GM12878 (cell line): ENCODE results near the gene SEC31A. TPM values are rescaled to one million over a fixed set of nuclear protein-coding genes. Genes with fewer than 3 reads are reported as not detected.

ENCODE experiments used
- ATAC-seq: fragments of 200-7000 bp; cut with Tn5 transposase; 3 replicates; pipeline ENCODE4 v1.9.1; 2020; ENCODE audit warnings: mild to moderate bottlenecking, moderate library complexity
- BruUV-seq: library from RNA; stranded (reverse); fragments of 400-500 nt; replicated peaks from 2 replicates; lab custom pipeline; 2021; lab: Mats Ljungman, UMichigan
- CTCF ChIA-PET: fragments of 300-600 bp; sonication (Branson Sonifier 250); formaldehyde crosslinking; extraction: SDS; loops from one replicate; lab custom pipeline; 2021; ENCODE audit warnings: inconsistent platforms; lab: Yijun Ruan, JAX
- POLR2A ChIA-PET: fragments of 350-600 bp; formaldehyde crosslinking; extraction: SDS; loops from one replicate; lab custom pipeline; 2021; ENCODE audit warnings: inconsistent platforms; lab: Charles Lee
- RAD21 ChIA-PET: fragments of 300-600 bp; sonication (Branson Sonifier 250); formaldehyde crosslinking; loops from one replicate; lab custom pipeline; 2023; ENCODE audit warnings: antibody characterized with exemption; ENCODE audit not compliant: unreplicated experiment; lab: Charles Lee
- SMC1A ChIA-PET: fragments of 300-600 bp; sonication (Branson Sonifier 250); formaldehyde crosslinking; loops from one replicate; lab custom pipeline; 2023; ENCODE audit not compliant: unreplicated experiment, uncharacterized antibody; lab: Charles Lee
- DNase-seq: peaks from one replicate; pipeline ENCODE4 v3.0.0-alpha.2; 2011; ENCODE audit warnings: low read depth, low spot score
- FAIRE-seq: peaks from 3 replicates; lab custom pipeline; 2011; peaks lifted over from hg19 to GRCh38; lab: Jason Lieb, UNC
- H2AFZ ChIP-seq: 2 replicates; pipeline ENCODE4 v1.6.0; 2011; ENCODE audit warnings: low read depth, low read length, control low read depth; ENCODE audit not compliant: control insufficient read depth
- H3K27ac ChIP-seq: 2 replicates; pipeline ENCODE4 v1.5.1; 2011; ENCODE audit warnings: control low read depth; ENCODE audit not compliant: control insufficient read depth, insufficient read depth
- H3K27me3 ChIP-seq, 2 experiments: replicated peaks in 1 of 2; 2 replicates each; pipeline versions ENCODE4 v1.6.0 to v1.6.1; 2011; ENCODE audit warnings: low read length in 1 of 2; ENCODE audit not compliant: control insufficient read depth in 2 of 2, insufficient read depth in 2 of 2
- H3K36me3 ChIP-seq, 2 experiments: 2 replicates each; pipeline ENCODE4 v1.5.1; 2011; ENCODE audit warnings: low read length in 1 of 2; ENCODE audit not compliant: control insufficient read depth in 2 of 2, insufficient read depth in 2 of 2
- H3K4me1 ChIP-seq: 2 replicates; pipeline ENCODE4 v1.6.1; 2011; ENCODE audit warnings: mild to moderate bottlenecking, low read length, moderate library complexity, mixed read lengths; ENCODE audit not compliant: control insufficient read depth, insufficient read depth
- H3K4me2 ChIP-seq: 2 replicates; pipeline ENCODE4 v1.6.0; 2011; ENCODE audit warnings: control low read depth; ENCODE audit not compliant: control insufficient read depth, insufficient read depth
- H3K4me3 ChIP-seq: fragments of 200-600 bp; sonication (generic); 2 replicates; pipeline ENCODE4 v1.5.1; 2016
- H3K79me2 ChIP-seq: 2 replicates; pipeline ENCODE4 v1.6.0; 2011; ENCODE audit warnings: low read length; ENCODE audit not compliant: control insufficient read depth, insufficient read depth
- H3K9ac ChIP-seq: 2 replicates; pipeline ENCODE4 v1.8.0; 2011; ENCODE audit warnings: low read length, control low read depth, mixed read lengths; ENCODE audit not compliant: control insufficient read depth, insufficient read depth
- H3K9me3 ChIP-seq: replicated peaks from 3 replicates; pipeline ENCODE4 v1.5.1; 2011; ENCODE audit warnings: mild to moderate bottlenecking, low read length; ENCODE audit not compliant: control insufficient read depth, insufficient read depth
- H4K20me1 ChIP-seq: 2 replicates; pipeline ENCODE4 v1.6.0; 2011; ENCODE audit not compliant: control insufficient read depth, insufficient read depth
- CREM ChIP-seq: IDR thresholded peaks from 2 replicates; pipeline ENCODE4 v1.6.1; 2014; ENCODE audit warnings: antibody characterized with exemption, low read depth
- FOXM1 ChIP-seq: IDR thresholded peaks from 2 replicates; pipeline ENCODE4 v1.6.1; 2012; ENCODE audit warnings: low read depth, mild to moderate bottlenecking, inconsistent platforms, low read length, moderate library complexity
- IRF3 ChIP-seq: fragments of 450-650 bp; IDR thresholded peaks from 2 replicates; pipeline ENCODE4 v1.6.1; 2014; ENCODE audit warnings: mild to moderate bottlenecking
- IRF4 ChIP-seq: IDR thresholded peaks from 2 replicates; pipeline ENCODE4 v1.6.1; 2011; ENCODE audit warnings: low read depth, low read length
- MYB ChIP-seq: fragments of 150-350 bp; IDR thresholded peaks from 2 replicates; pipeline ENCODE4 v1.6.1; 2014; ENCODE audit warnings: mild to moderate bottlenecking, low read depth, low read length, borderline replicate concordance
- MYC ChIP-seq: IDR thresholded peaks from 2 replicates; pipeline ENCODE4 v1.6.1; 2011; ENCODE audit warnings: mild to moderate bottlenecking, low read length, moderate library complexity, inconsistent platforms; ENCODE audit not compliant: insufficient read depth, insufficient replicate concordance, insufficient read length, severe bottlenecking
- NFIC ChIP-seq: IDR thresholded peaks from 2 replicates; pipeline ENCODE4 v1.6.1; 2012; ENCODE audit warnings: low read depth, mild to moderate bottlenecking, inconsistent platforms, low read length, moderate library complexity
- NFYA ChIP-seq: IDR thresholded peaks from 2 replicates; pipeline ENCODE4 v1.6.1; 2011; ENCODE audit warnings: low read depth, mild to moderate bottlenecking, low read length, improper control_type of control experiment, borderline replicate concordance
- RELA ChIP-seq: fragments of 450-650 bp; IDR thresholded peaks from 2 replicates; pipeline ENCODE4 v1.8.0; 2014; ENCODE audit warnings: borderline replicate concordance; ENCODE audit not compliant: partially characterized antibody
- RFX5 ChIP-seq: IDR thresholded peaks from 2 replicates; pipeline ENCODE4 v1.6.1; 2011; ENCODE audit warnings: low read depth, low read length, improper control_type of control experiment
- RUNX3 ChIP-seq: IDR thresholded peaks from 2 replicates; pipeline ENCODE4 v1.6.1; 2012; ENCODE audit warnings: low read length, inconsistent platforms
- SIN3A ChIP-seq: IDR thresholded peaks from 2 replicates; pipeline ENCODE4 v1.6.1; 2012; ENCODE audit warnings: low read depth, low read length, improper control_type of control experiment
- YY1 ChIP-seq: IDR thresholded peaks from 2 replicates; pipeline ENCODE4 v1.6.1; 2011; ENCODE audit warnings: low read depth, mild to moderate bottlenecking, low read length
- WGBS: methylation state at CpG from one replicate; pipeline ENCODE4 v1.1.6; 2016; ENCODE audit warnings: low lambda C conversion rate; ENCODE audit not compliant: insufficient replicate concordance, insufficient coverage; ENCODE audit errors: missing lambda C conversion rate; 5-methylcytosine and 5-hydroxymethylcytosine counted together
- in situ Hi-C: fragments of 300-500 bp; cut with MboI; formaldehyde crosslinking; loops from 9 replicates; pipeline ENCODE4 v1.14.3; 2018; ENCODE audit warnings: mixed read lengths
- intact Hi-C: fragments of 100-400 bp; cut with micrococcal nuclease; formaldehyde crosslinking; loops from one replicate; pipeline ENCODE4 v1.14.2; 2022; ENCODE audit not compliant: unreplicated experiment
- polyA plus RNA-seq, 11 experiments: library from polyadenylated mRNA; depleted of rRNA in 4 of 11; unstranded in 6 of 11; stranded (reverse) in 5 of 11; fragments of >200 nt; fragmentation: Nextera tagmentation in 4 of 11; fragmentation: Illumina TruSeq in 1 of 11; extraction: Ambion mirVana in 4 of 11; extraction: Trizol in 1 of 11; gene quantifications; 1 replicate in 1 of 11; 2 replicates in 10 of 11; pipeline versions ENCODE4 v1.2.1 to v1.2.3, GENCODE V29; 2011 to 2016; ENCODE audit warnings: inconsistent platforms in 2 of 11, missing spikeins in 2 of 11, low read depth in 1 of 11
- total RNA-seq, 4 experiments: library from RNA; depleted of rRNA in 3 of 4; stranded (reverse); fragments of >200 nt in 3 of 4; fragmentation: Illumina TruSeq in 1 of 4; extraction: Trizol in 1 of 4; gene quantifications; 2 replicates each; pipeline versions ENCODE4 v1.2.1 to v1.2.3, GENCODE V29; 2013 to 2021

The SEC31A gene
- total and polyA plus RNA-seq, 10 of the 15 experiments (the other 5 are each of a cell fraction or from before 2014, with no cell fraction given) = 74.6 to 171 (median 129) TPM

DNA sequence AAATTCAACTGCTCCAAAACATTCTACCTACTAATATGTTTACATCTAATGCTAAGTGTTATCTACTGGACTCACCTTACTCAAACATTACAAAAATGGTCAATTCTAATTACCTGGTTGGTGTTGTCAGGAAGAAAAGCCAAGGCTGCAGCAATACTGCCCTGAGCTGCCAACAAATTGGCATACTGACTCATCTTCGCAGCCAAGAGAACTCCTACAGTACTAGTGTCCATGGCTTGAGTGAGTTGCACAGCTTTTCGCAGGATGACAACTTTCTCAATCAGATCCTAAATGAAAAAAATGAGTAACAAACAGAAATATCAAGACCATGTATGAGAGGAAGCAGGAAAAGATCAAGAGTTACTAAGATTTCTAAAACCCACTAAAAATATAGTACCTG lies 39.6 kb downstream of the SEC31A start:
- WGBS = 100% methylated on average over 2 of the region's 2 CpGs

DNA sequence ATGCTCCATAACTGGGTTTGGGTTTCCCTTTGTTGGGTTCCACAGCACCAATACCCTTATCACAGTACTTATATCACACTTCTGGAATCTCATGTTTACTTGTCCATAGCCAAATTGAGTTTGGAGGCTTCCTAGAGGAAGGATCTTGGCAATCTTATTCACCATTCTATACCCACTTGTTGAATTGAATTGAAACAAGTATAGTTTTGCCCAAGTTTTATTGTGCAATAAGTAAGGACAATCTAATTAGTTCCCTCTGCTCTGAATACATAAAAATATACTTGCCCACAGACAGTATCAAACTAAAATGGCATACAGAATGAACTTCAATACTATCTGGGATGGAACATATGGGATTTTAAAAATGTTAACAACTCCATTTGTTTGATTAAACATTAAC lies 40.3 kb downstream of the SEC31A start:
- Histone ChIP-seq H3K4me1 (no peaks in the 10 kb centered on the region), H3K27me3 (no peaks in the 10 kb centered on the region), H3K36me3 (peaks cover 15 to 36% of the 10 kb centered on the region in 2 experiments), H4K20me1 (no peaks in the 10 kb centered on the region), H3K79me2 (no peaks in the 10 kb centered on the region), H3K27ac (no peak overlapping the region), H3K4me3 (no peak overlapping the region), H3K9me3 (no peaks in the 10 kb centered on the region)
- CTCF ChIA-PET = interaction anchor here (0.6 to 5.9 kb wide), 7 partner anchors 8 to 568 kb away, joined by 3 to 44 read pairs (median 4); partner anchors contain the start of genes COQ2 and THAP9
- POLR2A ChIA-PET = no interaction called here
- RAD21 ChIA-PET = interaction anchor here (1.2 kb wide), 1 partner anchor 430 kb away, joined by 3 read pairs; no protein-coding TSS in a partner anchor
- in situ Hi-C loops = no loop called here
- FAIRE-seq = no peak
- TF ChIP-seq SIN3A (no peak), NFYA (no peak), MYB (no peak), FOXM1 (no peak), YY1 (no peak), IRF4 (no peak), IRF3 (no peak)
- TF ChIP-seq, all 136 proteins: peak for 0
- Histone ChIP-seq H3K9ac (no peak overlapping the region), H2AFZ (no peak overlapping the region), H3K4me2 (no peak overlapping the region)
- DNase-seq = no peak
- no peak for ATAC-seq
- no TSS peak for BruUV-seq
- SMC1A ChIA-PET = interaction anchor here (0.8 to 1.9 kb wide), 6 partner anchors 12 to 160 kb away, joined by 3 to 6 read pairs (median 4); partner anchors contain the start of gene LIN54
- intact Hi-C loops = no loop called here

More for the DNA sequence above, 39.6 kb downstream of the SEC31A start:
- DNase-seq = no peak
- Histone ChIP-seq H3K4me2 (no peak overlapping the region), H3K4me3 (no peak overlapping the region), H3K79me2 (no peaks in the 10 kb centered on the region)
- TF ChIP-seq RFX5 (no peak), CREM (no peak), MYC (no peak), RUNX3 (no peak), RELA (no peak), NFIC (no peak)
- TF ChIP-seq, all 136 proteins: peak for 0
- intact Hi-C loops = no loop called here
- Histone ChIP-seq H3K27me3 (no peaks in the 10 kb centered on the region), H3K4me1 (no peaks in the 10 kb centered on the region), H3K27ac (no peak overlapping the region), H3K9me3 (no peaks in the 10 kb centered on the region), H2AFZ (no peak overlapping the region), H3K36me3 (peaks cover 15 to 36% of the 10 kb centered on the region in 2 experiments), H3K9ac (no peak overlapping the region), H4K20me1 (no peaks in the 10 kb centered on the region)
- ChIA-PET CTCF (interaction anchor here (0.8 to 5.9 kb wide), 10 partner anchors 9 to 433 kb away, joined by 3 to 44 read pairs (median 4); partner anchors contain the start of genes COQ2 and THAP9), POLR2A (interaction anchor here (1.1 kb wide), 1 partner anchor 48 kb away, joined by 3 read pairs; no protein-coding TSS in a partner anchor), SMC1A (interaction anchor here (0.9 to 1.9 kb wide), 5 partner anchors 12 to 160 kb away, joined by 3 to 6 read pairs (median 4); partner anchors contain the start of gene LIN54), RAD21 (interaction anchor here (1.4 to 1.6 kb wide), 2 partner anchors 48 to 160 kb away, joined by 5 read pairs; no protein-coding TSS in a partner anchor)
- FAIRE-seq (no peak), ATAC-seq (no peak)
- BruUV-seq = no TSS peak
- in situ Hi-C loops = no loop called here
